ENCODE measurements around the gene SCAPER.
"Not testable (repeated sequence)": the region's sequence is repeated elsewhere in the genome, so short reads cannot be mapped to it uniquely, and the experiment has no call there.

SCAPER gene

GRCh38 chr15:76480267-76480666, 424.9 kb downstream of the SCAPER start:
- no peak for DNase-seq (ENCODE audit: low read depth in 2 of 2)

- DNase-seq (ENCODE audit: low read depth in 2 of 2) = no peak
Measured at GRCh38 chr15:76470691-76471090, 434.4 kb downstream of the SCAPER start.

GRCh38 chr15:76468722-76469121, 436.4 kb downstream of the SCAPER start:
- DNase-seq (ENCODE audit: low read depth in 2 of 2) = no peak

GRCh38 chr15:76467136-76467535, 438.0 kb downstream of the SCAPER start:
- no peak for DNase-seq (ENCODE audit: low read depth in 2 of 2)

GRCh38 chr15:76465728-76466127, 439.4 kb downstream of the SCAPER start:
- DNase-seq (ENCODE audit: low read depth in 2 of 2) = no peak

- no peak for DNase-seq (ENCODE audit: low read depth in 2 of 2)
Measured at GRCh38 chr15:76464247-76464646, 440.9 kb downstream of the SCAPER start.

- no peak for DNase-seq (ENCODE audit: low read depth in 2 of 2)
Measured at GRCh38 chr15:76460871-76461270, 444.3 kb downstream of the SCAPER start.

GRCh38 chr15:76460347-76460746, 444.8 kb downstream of the SCAPER start:
- DNase-seq (ENCODE audit: low read depth in 2 of 2) = no peak

- DNase-seq (ENCODE audit: low read depth in 2 of 2) = no peak
Measured at GRCh38 chr15:76451540-76451939, 453.6 kb downstream of the SCAPER start.

GRCh38 chr15:76449455-76449854, 455.7 kb downstream of the SCAPER start:
- no peak for DNase-seq (ENCODE audit: low read depth in 2 of 2)

- no peak for DNase-seq (ENCODE audit: low read depth in 2 of 2)
Measured at GRCh38 chr15:76448755-76449154, 456.4 kb downstream of the SCAPER start.

- DNase-seq (ENCODE audit: low read depth in 2 of 2) = no peak
Measured at GRCh38 chr15:76447728-76448441, 457.3 kb downstream of the SCAPER start.

GRCh38 chr15:76440441-76440840, 464.7 kb downstream of the SCAPER start:
- DNase-seq (ENCODE audit: low read depth in 2 of 2) = no peak

- no peak for DNase-seq (ENCODE audit: low read depth in 2 of 2)
Measured at GRCh38 chr15:76439542-76439941, 465.6 kb downstream of the SCAPER start.

- DNase-seq (ENCODE audit: low read depth in 2 of 2) = no peak
Measured at GRCh38 chr15:76433798-76434400, 471.2 kb downstream of the SCAPER start.

- DNase-seq (ENCODE audit: low read depth in 2 of 2) = not testable (repeated sequence)
Measured at GRCh38 chr15:76433036-76433435, 472.1 kb downstream of the SCAPER start.

GRCh38 chr15:76432604-76433003, 472.5 kb downstream of the SCAPER start:
- DNase-seq (ENCODE audit: low read depth in 2 of 2) = no peak

GRCh38 chr15:76431971-76432370, 473.2 kb downstream of the SCAPER start:
- DNase-seq (ENCODE audit: low read depth in 2 of 2) = no peak

- not testable (repeated sequence) for DNase-seq (ENCODE audit: low read depth in 2 of 2)
Measured at GRCh38 chr15:76430711-76431110, 474.4 kb downstream of the SCAPER start.

- no peak for DNase-seq (ENCODE audit: low read depth in 2 of 2)
Measured at GRCh38 chr15:76429661-76430060, 475.5 kb downstream of the SCAPER start.

- no peak for DNase-seq (ENCODE audit: low read depth in 2 of 2)
Measured at GRCh38 chr15:76426941-76427340, 478.2 kb downstream of the SCAPER start.

GRCh38 chr15:76418352-76419140, 486.6 kb downstream of the SCAPER start:
- no peak for DNase-seq (ENCODE audit: low read depth in 2 of 2)

GRCh38 chr15:76401285-76401684, 503.9 kb downstream of the SCAPER start:
- no peak for DNase-seq (ENCODE audit: low read depth in 2 of 2)

All from stimulated activated CD8-positive, alpha-beta memory T cell treated with anti-CD3 and anti-CD28 coated beads, Interleukin-15, amount 100 ng/mL, for 4 hours (primary cell).